SK-N-SH treated with all-trans-retinoic acid at 6 μM for 48 hours (cell line): ENCODE results near the gene MTA1.

Experiments used
- SNAI2 ChIP-seq: fragments of 250-450 bp; sonication (Bioruptor Pico); IDR thresholded peaks from 2 replicates; pipeline ENCODE4 v1.5.0; 2020; ENCODE audit warnings: mild to moderate bottlenecking, moderate library complexity
- ZFP3 ChIP-seq: fragments of 250-450 bp; sonication (Bioruptor Pico); IDR thresholded peaks from 2 replicates; pipeline ENCODE4 v1.5.0; 2020; ENCODE audit warnings: mild to moderate bottlenecking, moderate library complexity
- ZNF565 ChIP-seq: fragments of 450-650 bp; formaldehyde crosslinking; conservative IDR thresholded peaks from 2 replicates; pipeline ENCODE4 v1.5.0; 2020; ENCODE audit warnings: low read depth, mild to moderate bottlenecking, moderate library complexity
- ZNF8 ChIP-seq: fragments of 450-650 bp; formaldehyde crosslinking; IDR thresholded peaks from 2 replicates; pipeline ENCODE4 v1.5.0; 2020; ENCODE audit warnings: mild to moderate bottlenecking, moderate library complexity
- TF ChIP-seq, protein P1 (sequence below): fragments of 250-450 bp; sonication (Bioruptor Pico); IDR thresholded peaks from 2 replicates; pipeline ENCODE4 v1.5.1; 2021; ENCODE audit warnings: mild to moderate bottlenecking, moderate library complexity

GRCh38 chr14:105414456-105415371 lies 4.9 kb upstream of the MTA1 start:
- TF ChIP-seq ZNF8 (CRISPR knock-in tag), result no peak
- TF ChIP-seq SNAI2 (CRISPR knock-in tag), result no peak
- no peak for TF ChIP-seq ZFP3 (CRISPR knock-in tag)
- TF ChIP-seq, protein P1, sequence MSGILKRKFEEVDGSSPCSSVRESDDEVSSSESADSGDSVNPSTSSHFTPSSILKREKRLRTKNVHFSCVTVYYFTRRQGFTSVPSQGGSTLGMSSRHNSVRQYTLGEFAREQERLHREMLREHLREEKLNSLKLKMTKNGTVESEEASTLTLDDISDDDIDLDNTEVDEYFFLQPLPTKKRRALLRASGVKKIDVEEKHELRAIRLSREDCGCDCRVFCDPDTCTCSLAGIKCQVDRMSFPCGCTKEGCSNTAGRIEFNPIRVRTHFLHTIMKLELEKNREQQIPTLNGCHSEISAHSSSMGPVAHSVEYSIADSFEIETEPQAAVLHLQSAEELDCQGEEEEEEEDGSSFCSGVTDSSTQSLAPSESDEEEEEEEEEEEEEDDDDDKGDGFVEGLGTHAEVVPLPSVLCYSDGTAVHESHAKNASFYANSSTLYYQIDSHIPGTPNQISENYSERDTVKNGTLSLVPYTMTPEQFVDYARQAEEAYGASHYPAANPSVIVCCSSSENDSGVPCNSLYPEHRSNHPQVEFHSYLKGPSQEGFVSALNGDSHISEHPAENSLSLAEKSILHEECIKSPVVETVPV (CRISPR knock-in tag), result no peak
- TF ChIP-seq ZNF565, result no peak
